Endothelial cell of hepatic sinusoid (primary cell): ENCODE data around the gene LOXL3.

Experiments used
- in situ Hi-C: cut with HindIII; loops from 2 replicates; pipeline ENCODE4 v1.10.0; 2017; ENCODE audit warnings: low sequenced_read_pairs

Gene LOXL3, protein sequence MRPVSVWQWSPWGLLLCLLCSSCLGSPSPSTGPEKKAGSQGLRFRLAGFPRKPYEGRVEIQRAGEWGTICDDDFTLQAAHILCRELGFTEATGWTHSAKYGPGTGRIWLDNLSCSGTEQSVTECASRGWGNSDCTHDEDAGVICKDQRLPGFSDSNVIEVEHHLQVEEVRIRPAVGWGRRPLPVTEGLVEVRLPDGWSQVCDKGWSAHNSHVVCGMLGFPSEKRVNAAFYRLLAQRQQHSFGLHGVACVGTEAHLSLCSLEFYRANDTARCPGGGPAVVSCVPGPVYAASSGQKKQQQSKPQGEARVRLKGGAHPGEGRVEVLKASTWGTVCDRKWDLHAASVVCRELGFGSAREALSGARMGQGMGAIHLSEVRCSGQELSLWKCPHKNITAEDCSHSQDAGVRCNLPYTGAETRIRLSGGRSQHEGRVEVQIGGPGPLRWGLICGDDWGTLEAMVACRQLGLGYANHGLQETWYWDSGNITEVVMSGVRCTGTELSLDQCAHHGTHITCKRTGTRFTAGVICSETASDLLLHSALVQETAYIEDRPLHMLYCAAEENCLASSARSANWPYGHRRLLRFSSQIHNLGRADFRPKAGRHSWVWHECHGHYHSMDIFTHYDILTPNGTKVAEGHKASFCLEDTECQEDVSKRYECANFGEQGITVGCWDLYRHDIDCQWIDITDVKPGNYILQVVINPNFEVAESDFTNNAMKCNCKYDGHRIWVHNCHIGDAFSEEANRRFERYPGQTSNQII

DNA sequence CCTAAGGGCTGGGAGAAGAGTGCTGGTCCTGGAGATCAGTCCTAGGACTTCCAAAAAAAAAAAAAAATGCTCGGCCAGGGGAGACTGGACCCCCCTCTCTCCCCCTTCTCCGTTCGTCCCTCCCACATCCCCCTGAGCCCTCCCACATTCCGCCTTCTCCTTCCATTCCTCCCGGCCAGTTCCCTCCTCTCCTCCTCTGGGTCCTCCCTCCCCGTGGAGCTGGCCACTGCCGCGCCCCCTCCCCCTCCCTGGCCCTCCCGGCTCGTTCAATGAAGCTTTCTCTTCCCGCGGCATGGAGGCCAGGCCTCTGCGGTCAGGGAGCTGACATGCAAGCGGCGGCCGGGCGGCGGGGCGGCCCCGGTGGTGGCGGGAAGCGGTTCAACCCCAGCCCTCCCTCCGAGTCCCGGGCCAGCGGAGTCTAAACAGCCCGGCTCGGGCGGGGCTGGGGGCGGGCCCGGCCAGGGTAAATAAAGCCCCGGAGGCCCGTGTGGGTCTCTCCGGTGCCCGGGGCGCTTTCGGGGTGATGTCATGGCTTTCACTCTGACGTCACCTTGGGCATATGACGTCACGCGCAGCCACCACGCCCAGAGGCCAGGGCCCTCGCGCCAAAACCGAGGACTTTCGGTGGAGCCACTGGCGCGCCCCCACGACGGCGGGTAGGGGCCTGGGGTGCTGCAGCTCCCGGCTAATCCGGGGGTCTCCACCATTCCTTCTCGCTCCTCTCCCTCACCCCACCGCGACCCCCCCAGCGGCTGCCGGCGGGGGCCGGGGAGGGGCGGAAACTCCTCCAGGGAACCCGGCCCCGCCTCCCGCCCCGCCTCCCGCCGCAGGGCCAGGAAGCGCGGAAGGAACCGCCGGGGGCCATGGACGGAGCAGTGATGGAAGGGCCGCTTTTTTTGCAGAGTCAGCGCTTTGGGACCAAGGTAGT is at the start of gene LOXL3, which contains the start of gene DOK1:
Gene LOXL3 (minus strand): TSS at position 51 of the 928 bp plus-strand sequence. CDS start 1,308 bp downstream, outside the sequence.
Gene DOK1 (plus strand): TSS at position 829 of the 928 bp plus-strand sequence. CDS start 35 bp downstream, at position 864.
- in situ Hi-C loops = no loop called here

GRCh38 chr2:74602586-74603281 is 49.0 kb upstream of the LOXL3 start:
- in situ Hi-C loops = no loop called here

DNA sequence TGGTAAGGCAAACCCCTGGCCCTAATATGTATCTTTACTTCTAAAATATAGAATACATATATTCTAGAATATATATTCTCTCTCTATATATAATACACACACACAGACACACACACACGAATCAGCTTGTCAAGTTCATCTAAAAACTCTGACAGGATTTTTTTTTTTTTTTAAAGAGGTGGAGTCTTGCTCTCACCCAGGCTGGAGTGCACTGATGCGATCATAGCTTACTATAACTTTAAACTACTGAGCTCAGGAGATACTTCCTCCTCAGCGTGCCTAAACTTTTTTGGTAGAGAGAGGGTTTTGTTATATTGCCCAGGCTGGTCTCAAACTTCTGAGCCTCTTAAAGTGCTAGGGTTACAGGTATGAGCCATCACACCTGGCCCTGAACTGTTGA is 45.9 kb upstream of the LOXL3 start:
- in situ Hi-C loops = no loop called here

- in situ Hi-C loops = no loop called here
Measured at GRCh38 chr2:74597410-74597809, 43.7 kb upstream of the LOXL3 start.

DNA sequence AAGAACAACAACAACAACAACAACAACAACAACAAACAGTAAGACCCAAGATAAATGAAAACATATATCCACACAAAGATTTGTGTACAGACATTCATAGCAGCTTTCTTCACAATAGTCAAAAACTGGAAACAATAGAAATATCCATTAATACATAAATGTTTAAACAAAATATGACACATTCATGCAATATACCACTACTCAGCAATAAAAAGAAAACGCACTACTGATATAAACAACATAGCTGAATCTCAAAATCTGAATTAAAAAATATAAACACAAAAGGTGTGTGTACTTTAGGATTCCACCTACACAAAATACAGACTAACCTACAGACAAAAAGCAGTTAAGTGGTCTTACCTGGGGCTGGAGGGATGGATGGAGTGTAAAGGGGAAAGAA is 42.8 kb upstream of the LOXL3 start:
- in situ Hi-C loops = no loop called here

DNA sequence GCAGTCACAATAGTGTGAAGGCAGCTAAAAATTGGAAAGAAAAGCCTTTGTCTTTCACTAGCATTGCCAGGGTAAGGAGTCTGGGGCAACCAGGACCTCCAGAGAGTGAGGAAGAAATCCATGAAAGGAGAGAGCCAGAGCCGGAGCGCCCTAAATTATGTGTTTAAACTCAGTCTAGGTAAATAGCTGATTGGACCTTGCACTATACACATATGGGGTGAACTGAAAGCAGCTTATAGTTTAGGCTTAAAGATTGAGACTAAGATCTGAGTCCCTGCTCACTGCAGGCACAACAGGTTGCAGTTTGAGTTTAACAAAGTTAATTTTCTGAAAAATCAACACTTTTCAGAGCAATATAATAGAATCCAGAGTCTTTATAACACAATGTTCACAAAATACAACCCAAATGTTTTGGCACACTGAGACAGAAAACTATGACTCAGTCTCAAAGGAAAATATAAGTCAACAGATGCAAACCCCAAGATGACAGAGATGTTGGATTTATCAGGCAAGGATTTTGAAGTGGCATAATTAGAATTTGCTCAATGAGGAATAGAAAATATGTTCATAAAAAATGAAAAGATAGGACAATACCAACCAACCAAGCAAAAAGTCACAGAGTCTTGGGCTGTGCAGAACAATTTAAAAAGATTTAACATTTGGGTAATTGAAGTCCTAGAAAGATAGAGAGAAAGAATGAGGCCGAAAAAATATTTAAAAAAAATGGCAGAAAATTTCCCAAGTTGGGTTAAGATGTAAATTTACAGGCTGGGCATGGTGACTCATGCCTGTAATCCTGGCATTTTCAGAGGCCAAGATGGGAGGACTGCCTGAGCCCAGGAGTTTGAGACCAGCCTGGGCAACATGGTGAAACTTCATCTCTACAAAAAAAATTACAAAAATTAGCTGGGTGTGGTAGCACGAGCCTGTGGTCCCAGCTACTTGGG is 40.4 kb upstream of the LOXL3 start:
- in situ Hi-C loops = no loop called here

DNA sequence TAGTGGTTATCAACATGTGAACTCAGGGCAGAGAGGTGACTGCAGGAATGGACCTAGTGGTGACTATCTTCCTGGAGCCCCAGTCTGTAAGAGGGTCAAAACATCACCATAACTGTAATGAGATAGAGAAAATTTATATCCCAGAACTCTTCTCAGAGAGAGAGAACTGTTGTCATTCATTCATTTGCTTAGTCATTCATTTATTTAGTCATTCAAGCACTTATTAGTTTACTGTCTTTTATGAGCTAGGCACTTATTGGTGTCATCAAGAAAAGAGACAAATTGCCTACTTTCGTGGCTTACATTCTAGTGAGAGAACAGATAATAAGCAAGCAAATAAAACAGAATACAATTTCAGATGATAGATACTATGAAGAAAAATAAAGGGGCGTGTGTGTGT is 34.9 kb upstream of the LOXL3 start:
- in situ Hi-C loops = loop anchor here (5.0 kb wide), 2 partner anchors 51 to 96 kb away; no protein-coding TSS in a partner anchor

- in situ Hi-C loops = loop anchor here (5.0 kb wide), 2 partner anchors 50 to 95 kb away; no protein-coding TSS in a partner anchor
Measured at GRCh38 chr2:74587664-74588277, 34.0 kb upstream of the LOXL3 start.

GRCh38 chr2:74585406-74586185 is 31.9 kb upstream of the LOXL3 start:
- in situ Hi-C loops = loop anchor here (5.0 kb wide), 2 partner anchors 48 to 93 kb away; no protein-coding TSS in a partner anchor

GRCh38 chr2:74584088-74584645 is 30.4 kb upstream of the LOXL3 start:
- in situ Hi-C loops = no loop called here

DNA sequence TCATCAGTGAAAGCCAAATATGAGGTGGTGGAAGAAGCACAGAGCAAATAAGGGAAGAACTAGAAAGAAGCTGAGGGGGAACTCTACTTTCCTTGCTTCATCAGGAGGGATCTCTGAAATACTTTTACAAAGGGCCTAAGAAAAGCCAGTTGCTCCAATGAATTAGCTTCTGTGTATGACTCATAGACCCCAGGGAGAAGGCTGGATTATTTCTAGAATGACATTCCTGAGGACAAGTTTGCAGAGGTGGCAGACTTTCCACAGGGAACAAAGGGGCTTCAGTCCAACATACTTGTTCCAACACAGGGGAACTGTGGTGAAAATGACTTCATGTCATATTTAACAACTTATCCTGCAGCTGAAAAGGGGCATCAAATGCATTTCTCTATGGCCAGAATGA is 29.8 kb upstream of the LOXL3 start:
- in situ Hi-C loops = no loop called here

DNA sequence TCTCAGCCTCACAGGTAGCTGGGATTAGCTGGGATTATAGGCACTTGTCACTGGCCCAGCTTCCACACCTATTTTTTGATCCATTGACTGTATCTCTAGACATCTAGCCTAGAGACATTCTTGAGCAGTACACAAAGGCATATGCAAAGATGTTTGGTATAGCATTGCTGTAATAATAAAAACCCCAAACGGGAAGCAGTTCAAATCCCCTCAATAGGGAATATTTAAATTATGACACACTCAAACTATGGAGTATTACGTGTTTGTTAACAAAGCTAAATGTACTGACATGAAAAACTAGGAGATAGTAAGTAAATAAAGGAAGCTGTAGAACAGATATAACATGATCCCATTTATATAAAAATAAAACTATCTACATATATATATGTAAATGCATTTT is 28.4 kb upstream of the LOXL3 start:
- in situ Hi-C loops = no loop called here

DNA sequence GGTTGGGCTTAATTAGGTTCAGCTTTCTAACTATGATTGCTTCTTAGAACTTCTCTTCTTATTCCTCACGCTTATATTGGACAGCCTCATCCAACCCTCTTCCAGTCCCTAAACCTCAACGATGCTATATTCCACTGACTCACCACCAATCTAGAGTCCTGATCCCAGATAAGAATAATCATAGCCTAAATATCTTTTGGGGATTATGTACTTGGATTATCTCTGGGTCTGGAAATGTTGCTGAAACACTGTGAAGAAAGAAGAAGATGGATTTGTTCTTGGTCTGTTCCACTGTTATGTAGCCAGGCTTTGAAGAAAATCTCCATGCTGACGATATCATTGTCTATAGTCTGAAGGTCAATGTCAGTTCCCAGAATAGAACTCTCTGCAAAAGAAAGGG is 27.7 kb upstream of the LOXL3 start:
- in situ Hi-C loops = no loop called here

DNA sequence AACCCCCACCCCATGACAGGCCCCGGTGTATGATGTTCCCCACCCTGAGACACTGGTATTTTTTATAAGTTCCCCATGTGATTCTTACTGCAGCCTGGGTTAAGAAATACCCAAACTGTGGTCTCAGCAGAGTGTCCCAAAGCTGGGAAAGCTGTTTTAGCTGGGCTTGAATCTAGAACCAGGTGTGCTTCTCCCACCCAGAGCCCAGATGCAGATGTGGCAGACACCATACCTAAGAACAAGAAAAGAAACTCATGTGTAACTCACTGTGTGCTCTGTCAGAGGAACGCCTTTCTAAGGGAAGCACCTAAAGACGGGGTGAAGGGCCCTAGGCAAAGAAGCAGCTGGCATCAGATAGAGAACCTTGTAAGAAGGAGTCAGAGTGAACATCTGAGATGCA is 24.7 kb upstream of the LOXL3 start:
- in situ Hi-C loops = no loop called here

- in situ Hi-C loops = no loop called here
Measured at GRCh38 chr2:74577448-74577847, 23.7 kb upstream of the LOXL3 start.

DNA sequence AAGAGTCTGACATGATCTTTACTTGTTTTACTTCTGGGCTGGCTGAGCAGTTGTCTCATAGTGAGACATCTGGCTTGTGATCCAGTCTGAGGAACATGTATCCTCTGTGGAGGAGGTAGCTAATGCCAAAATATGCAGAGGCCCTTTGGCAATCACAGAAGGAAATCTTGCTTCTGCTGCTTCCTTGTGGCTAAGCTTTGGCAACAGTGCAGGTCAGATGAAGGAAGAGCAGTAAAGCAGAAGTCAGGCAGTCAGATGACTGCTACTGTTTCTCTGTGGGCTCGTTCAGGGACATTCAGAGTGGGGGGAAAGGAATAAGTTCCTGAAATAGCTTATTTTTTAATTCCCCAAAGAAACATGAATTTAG is 23.1 kb upstream of the LOXL3 start:
- in situ Hi-C loops = no loop called here

DNA sequence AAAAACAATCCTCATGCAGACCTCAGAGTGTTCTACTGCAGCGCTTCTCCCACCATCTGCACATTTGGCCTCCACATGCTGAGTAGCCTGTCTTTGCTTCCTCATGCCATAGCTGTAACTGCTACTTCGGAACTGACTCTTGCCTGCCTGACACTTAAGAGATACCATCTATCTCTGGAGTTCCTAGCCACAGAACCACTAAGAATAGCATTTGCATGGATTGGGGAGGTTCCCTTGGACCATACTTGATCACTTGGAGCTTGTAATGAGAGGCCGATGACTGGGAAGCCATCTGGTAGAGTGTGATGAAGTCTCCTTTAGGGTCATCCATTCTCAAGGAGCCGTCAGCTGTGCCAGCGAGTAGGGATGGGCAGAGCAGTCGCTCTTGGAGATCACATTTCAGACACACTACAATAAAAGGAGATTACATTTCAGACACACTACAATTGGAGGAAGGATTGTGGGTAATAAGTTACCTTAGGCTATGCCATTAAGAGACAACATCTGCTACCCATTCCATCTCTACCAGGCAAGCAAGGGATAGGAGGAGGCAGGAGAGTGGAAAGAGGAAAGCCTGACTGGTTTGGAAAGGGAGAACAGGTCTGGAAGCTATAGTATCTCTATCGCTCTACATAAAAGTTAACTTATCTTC is 22.6 kb upstream of the LOXL3 start:
- in situ Hi-C loops = no loop called here
